Lower leg skin (tissue), 3 donors: ENCODE data around the gene SRRM5.

Source experiments
- CTCF ChIP-seq, 3 donors: fragments of 450-650 bp; IDR thresholded peaks; one replicate each; pipeline ENCODE4 v1.5.1; 2016; ENCODE audit warnings: antibody characterized with exemption in 3 of 3, mild to moderate bottlenecking in 3 of 3, moderate library complexity in 2 of 3
- POLR2A ChIP-seq, 2 donors: fragments of 450-650 bp; IDR thresholded peaks; one replicate each; pipeline ENCODE4 v1.6.1; 2016 to 2017; ENCODE audit warnings: antibody characterized with exemption in 2 of 2, mild to moderate bottlenecking in 1 of 2, moderate library complexity in 1 of 2

GRCh38 chr19:43631491-43631890 lies 19.6 kb downstream of the SRRM5 start:
- TF ChIP-seq CTCF (IDR thresholded peaks at IDR 0.05) (no peak), POLR2A (IDR thresholded peaks at IDR 0.05) (no peak)
